Ishikawa (cell line): ENCODE data around the gene HSF2.

Source experiments
- CEBPB ChIP-seq: IDR thresholded peaks from 2 replicates; pipeline ENCODE4 v1.6.1; 2012
- CREB1 ChIP-seq: IDR thresholded peaks from 2 replicates; pipeline ENCODE4 v1.6.1; 2012; ENCODE audit warnings: low read depth
- EGR1 ChIP-seq: IDR thresholded peaks from 2 replicates; pipeline ENCODE4 v1.6.1; 2012
- EP300 ChIP-seq: IDR thresholded peaks from 2 replicates; pipeline ENCODE4 v1.6.1; 2012; ENCODE audit warnings: borderline replicate concordance
- FOXM1 ChIP-seq: IDR thresholded peaks from 2 replicates; pipeline ENCODE4 v1.6.1; 2012; ENCODE audit warnings: low read depth, borderline replicate concordance
- MAX ChIP-seq: IDR thresholded peaks from 2 replicates; pipeline ENCODE4 v1.6.1; 2012
- NFIC ChIP-seq: IDR thresholded peaks from 2 replicates; pipeline ENCODE4 v1.6.1; 2012
- RAD21 ChIP-seq: IDR thresholded peaks from 2 replicates; pipeline ENCODE4 v1.6.1; 2012; ENCODE audit warnings: low read depth
- REST ChIP-seq: IDR thresholded peaks from 2 replicates; pipeline ENCODE4 v1.6.1; 2012; ENCODE audit warnings: low read depth, mild to moderate bottlenecking
- TAF1 ChIP-seq: IDR thresholded peaks from 2 replicates; pipeline ENCODE4 v1.6.1; 2012; ENCODE audit warnings: low read depth, mild to moderate bottlenecking
- TEAD4 ChIP-seq: IDR thresholded peaks from 2 replicates; pipeline ENCODE4 v1.6.1; 2012
- YY1 ChIP-seq: IDR thresholded peaks from 2 replicates; pipeline ENCODE4 v1.6.1; 2012; ENCODE audit warnings: low read depth
- ZBTB7A ChIP-seq: IDR thresholded peaks from 2 replicates; pipeline ENCODE4 v1.6.1; 2012; ENCODE audit warnings: low read depth
- TF ChIP-seq, protein P1 (sequence below): IDR thresholded peaks from 2 replicates; pipeline ENCODE4 v1.6.1; 2012

- TF ChIP-seq EP300 (no peak), YY1 (no peak), REST (no peak), MAX (no peak), FOXM1 (no peak), CREB1 (no peak), EGR1 (no peak), ZBTB7A (no peak), TAF1 (no peak), RAD21 (no peak), CEBPB (no peak), NFIC (no peak), TEAD4 (no peak)
- TF ChIP-seq, protein P1, sequence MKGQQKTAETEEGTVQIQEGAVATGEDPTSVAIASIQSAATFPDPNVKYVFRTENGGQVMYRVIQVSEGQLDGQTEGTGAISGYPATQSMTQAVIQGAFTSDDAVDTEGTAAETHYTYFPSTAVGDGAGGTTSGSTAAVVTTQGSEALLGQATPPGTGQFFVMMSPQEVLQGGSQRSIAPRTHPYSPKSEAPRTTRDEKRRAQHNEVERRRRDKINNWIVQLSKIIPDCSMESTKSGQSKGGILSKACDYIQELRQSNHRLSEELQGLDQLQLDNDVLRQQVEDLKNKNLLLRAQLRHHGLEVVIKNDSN = no peak
Observed at GRCh38 chr6:122376246-122376645, 23.2 kb upstream of the HSF2 start.
